Keratinocyte (primary cell): ENCODE measurements around the gene CLDN10. TPM values are rescaled to one million over a fixed set of nuclear protein-coding genes. Genes with fewer than 3 reads are reported as not detected.

Experiments
- DNase-seq: peaks from one replicate; pipeline ENCODE4 v3.0.0-alpha.2; 2011; ENCODE audit warnings: low read depth, missing footprints, low spot score
- FAIRE-seq: peaks from 2 replicates; lab custom pipeline; 2011; peaks lifted over from hg19 to GRCh38; lab: Jason Lieb, UNC
- H2AFZ ChIP-seq: 2 replicates; pipeline ENCODE4 v1.6.0; 2012; ENCODE audit warnings: low read length, control low read depth, inconsistent platforms; ENCODE audit not compliant: control insufficient read depth
- H3K27ac ChIP-seq: 2 replicates; pipeline ENCODE4 v1.5.1; 2011; ENCODE audit warnings: low read length; ENCODE audit not compliant: control insufficient read depth, insufficient read depth
- H3K27me3 ChIP-seq: 3 replicates; pipeline ENCODE4 v1.6.0; 2011; ENCODE audit warnings: low read length; ENCODE audit not compliant: control insufficient read depth, insufficient read depth; ENCODE audit errors: extremely low read depth
- H3K36me3 ChIP-seq, 2 experiments: 2 replicates in 1 of 2; 3 replicates in 1 of 2; pipeline ENCODE4 v1.5.1; 2011; ENCODE audit warnings: low read length in 2 of 2, mild to moderate bottlenecking in 1 of 2; ENCODE audit not compliant: control insufficient read depth in 2 of 2, insufficient read depth in 2 of 2; ENCODE audit errors: extremely low read depth in 1 of 2
- H3K4me1 ChIP-seq: 3 replicates; pipeline ENCODE4 v1.5.1; 2011; ENCODE audit warnings: low read length; ENCODE audit not compliant: control insufficient read depth, insufficient read depth; ENCODE audit errors: extremely low read depth
- H3K4me2 ChIP-seq: 3 replicates; pipeline ENCODE4 v1.6.0; 2011; ENCODE audit warnings: low read depth, low read length; ENCODE audit not compliant: control insufficient read depth, insufficient read depth; ENCODE audit errors: extremely low read depth
- H3K4me3 ChIP-seq, 3 experiments: fragments of 200-600 bp in 1 of 3; sonication (generic) in 1 of 3; 2 replicates in 2 of 3; 3 replicates in 1 of 3; pipeline ENCODE4 v1.5.1; 2011 to 2016; ENCODE audit warnings: low read length in 3 of 3, mild to moderate bottlenecking in 3 of 3, control low read depth in 2 of 3, inconsistent platforms in 1 of 3, low read depth in 1 of 3, mixed read lengths in 1 of 3, mixed run types in 1 of 3, moderate library complexity in 1 of 3; ENCODE audit not compliant: control insufficient read depth in 2 of 3, insufficient read depth in 2 of 3; ENCODE audit errors: extremely low read depth in 1 of 3
- H3K79me2 ChIP-seq: 2 replicates; pipeline ENCODE4 v1.6.0; 2012; ENCODE audit warnings: low read length; ENCODE audit not compliant: control insufficient read depth, insufficient read depth
- H3K9ac ChIP-seq: 3 replicates; pipeline ENCODE4 v1.6.0; 2011; ENCODE audit warnings: low read length; ENCODE audit not compliant: control insufficient read depth, insufficient read depth; ENCODE audit errors: extremely low read depth
- H3K9me1 ChIP-seq: 3 replicates; pipeline ENCODE4 v1.6.0; 2011; ENCODE audit warnings: low read length; ENCODE audit not compliant: control insufficient read depth, insufficient read depth; ENCODE audit errors: extremely low read depth
- H3K9me3 ChIP-seq: 2 replicates; pipeline ENCODE4 v1.5.1; 2012; ENCODE audit warnings: low read depth, low read length; ENCODE audit not compliant: control insufficient read depth
- H4K20me1 ChIP-seq: 3 replicates; pipeline ENCODE4 v1.6.0; 2011; ENCODE audit warnings: low read length; ENCODE audit not compliant: control insufficient read depth, insufficient read depth; ENCODE audit errors: extremely low read depth
- EZH2 ChIP-seq: IDR thresholded peaks from one replicate; pipeline ENCODE4 v1.6.1; 2012; ENCODE audit warnings: inconsistent platforms, mild to moderate bottlenecking, low read length, moderate library complexity
- dilution Hi-C: fragments of 300-500 bp; cut with MboI; formaldehyde crosslinking; loops from one replicate; pipeline ENCODE4 v1.7.0; 2020; ENCODE audit warnings: low sequenced_read_pairs; ENCODE audit not compliant: extremely low pct_ligation_motif_present
- polyA plus RNA-seq, 5 experiments: library from polyadenylated mRNA; depleted of rRNA in 3 of 5; stranded (reverse) in 3 of 5; stranded (forward) in 1 of 5; unstranded in 1 of 5; fragments of >200 nt; gene quantifications; 1 replicate in 1 of 5; 2 replicates in 3 of 5; 3 replicates in 1 of 5; pipeline versions ENCODE4 v1.2.1 to v1.2.3, GENCODE V29; 2011 to 2012; ENCODE audit warnings: missing spikeins in 2 of 5, low read depth in 1 of 5, low replicate concordance in 1 of 5
- TF ChIP-seq, protein P1 (sequence below), 3 experiments: IDR thresholded peaks in 1 of 3; conservative IDR thresholded peaks in 1 of 3; optimal IDR thresholded peaks in 1 of 3; 2 replicates in 2 of 3; 3 replicates in 1 of 3; pipeline versions ENCODE3 to v1.5.1; 2011; ENCODE audit warnings: low read length in 3 of 3, mild to moderate bottlenecking in 3 of 3, moderate library complexity in 2 of 3, control low read depth in 1 of 3, inconsistent platforms in 1 of 3; ENCODE audit not compliant: insufficient read depth in 2 of 3; ENCODE audit errors: extremely low read depth in 1 of 3

Gene CLDN10
- polyA plus RNA-seq, 1 donor (not counting 4 experiments of a cell fraction or from before 2014, with no cell fraction given): not detected

DNA sequence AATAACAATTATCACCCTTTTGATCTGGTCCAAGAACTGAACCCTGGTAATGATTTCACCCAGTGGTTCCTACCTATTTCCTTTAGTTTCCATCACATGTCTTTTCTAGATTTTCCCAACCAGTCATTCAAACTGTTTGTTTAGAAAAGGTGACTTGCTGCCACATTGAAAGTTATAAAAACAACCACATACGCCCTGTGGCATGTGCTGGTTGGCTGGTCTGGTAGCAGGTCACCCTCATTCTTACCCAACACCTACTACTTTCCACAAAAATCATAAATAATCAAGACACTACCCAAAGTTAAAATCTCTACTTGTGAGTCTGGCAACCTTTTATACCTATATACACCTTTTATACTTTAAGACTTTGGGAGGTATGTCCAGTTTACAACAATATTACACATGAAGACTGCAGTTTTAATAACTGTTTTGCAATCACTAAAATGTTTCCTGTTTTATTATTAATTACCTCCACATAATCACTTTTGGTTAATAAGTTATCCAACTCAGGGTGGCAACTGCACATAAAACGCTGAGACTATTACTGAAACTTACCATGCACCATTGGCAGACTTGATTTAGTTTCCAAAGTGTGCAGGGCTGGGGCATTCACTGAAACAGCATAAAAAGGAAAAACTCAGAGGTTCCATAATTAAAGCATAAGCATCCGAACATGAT lies 53.1 kb downstream of the CLDN10 start:
- Histone ChIP-seq H3K4me2 (no peak overlapping the region), H3K9me3 (no peaks in the 10 kb centered on the region), H3K9me1 (peaks cover 3% of the 10 kb centered on the region), H3K4me1 (peaks cover 9% of the 10 kb centered on the region), H3K36me3 (no peaks in the 10 kb centered on the region), H3K9ac (no peak overlapping the region), H3K27me3 (peaks cover 4% of the 10 kb centered on the region), H3K27ac (no peak overlapping the region), H3K4me3 (no peak overlapping the region), H4K20me1 (no peaks in the 10 kb centered on the region), H3K79me2 (no peaks in the 10 kb centered on the region), H2AFZ (no peak overlapping the region)
- no peak for DNase-seq
- dilution Hi-C loops: no loop called here
- FAIRE-seq: no peak
- TF ChIP-seq, protein P1, sequence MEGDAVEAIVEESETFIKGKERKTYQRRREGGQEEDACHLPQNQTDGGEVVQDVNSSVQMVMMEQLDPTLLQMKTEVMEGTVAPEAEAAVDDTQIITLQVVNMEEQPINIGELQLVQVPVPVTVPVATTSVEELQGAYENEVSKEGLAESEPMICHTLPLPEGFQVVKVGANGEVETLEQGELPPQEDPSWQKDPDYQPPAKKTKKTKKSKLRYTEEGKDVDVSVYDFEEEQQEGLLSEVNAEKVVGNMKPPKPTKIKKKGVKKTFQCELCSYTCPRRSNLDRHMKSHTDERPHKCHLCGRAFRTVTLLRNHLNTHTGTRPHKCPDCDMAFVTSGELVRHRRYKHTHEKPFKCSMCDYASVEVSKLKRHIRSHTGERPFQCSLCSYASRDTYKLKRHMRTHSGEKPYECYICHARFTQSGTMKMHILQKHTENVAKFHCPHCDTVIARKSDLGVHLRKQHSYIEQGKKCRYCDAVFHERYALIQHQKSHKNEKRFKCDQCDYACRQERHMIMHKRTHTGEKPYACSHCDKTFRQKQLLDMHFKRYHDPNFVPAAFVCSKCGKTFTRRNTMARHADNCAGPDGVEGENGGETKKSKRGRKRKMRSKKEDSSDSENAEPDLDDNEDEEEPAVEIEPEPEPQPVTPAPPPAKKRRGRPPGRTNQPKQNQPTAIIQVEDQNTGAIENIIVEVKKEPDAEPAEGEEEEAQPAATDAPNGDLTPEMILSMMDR (optimal IDR thresholded peaks at IDR 0.05 in 1 of 3, IDR thresholded peaks at IDR 0.05 in 1 of 3, conservative IDR thresholded peaks at IDR 0.05 in 1 of 3; ENCODE audit: extremely low read depth in 1 of 3, insufficient read depth in 2 of 3, low read length in 3 of 3): no peak
- no peak for TF ChIP-seq EZH2

DNA sequence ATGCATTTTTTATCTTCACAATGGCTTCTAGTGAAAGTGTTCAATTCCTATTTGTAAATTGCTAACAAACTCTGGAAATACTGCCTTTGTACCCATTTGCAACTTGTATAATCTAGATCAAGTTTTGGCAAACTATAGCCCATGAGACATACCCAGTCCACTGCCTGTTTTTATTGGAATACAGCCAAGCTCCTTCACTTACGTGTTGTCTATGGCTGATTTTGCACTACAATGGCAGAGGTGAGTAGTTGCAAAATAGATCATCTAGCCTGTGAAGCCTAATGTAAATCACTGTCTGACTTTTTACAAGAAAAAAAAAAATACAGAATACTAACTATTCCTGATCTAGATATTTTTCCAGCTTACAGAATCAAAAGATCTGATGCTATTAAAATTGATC lies 54.8 kb downstream of the CLDN10 start:
- H3K36me3 ChIP-seq: no peaks in the 10 kb centered on the region
- no peak for TF ChIP-seq EZH2
- TF ChIP-seq, protein P1 (optimal IDR thresholded peaks at IDR 0.05 in 1 of 3, IDR thresholded peaks at IDR 0.05 in 1 of 3, conservative IDR thresholded peaks at IDR 0.05 in 1 of 3; ENCODE audit: extremely low read depth in 1 of 3, insufficient read depth in 2 of 3, low read length in 3 of 3): no peak
- H2AFZ ChIP-seq: no peak overlapping the region
- no peak for DNase-seq
- no peak overlapping the region for H3K9ac ChIP-seq
- H3K79me2 ChIP-seq: no peaks in the 10 kb centered on the region
- no peak overlapping the region for H3K4me2 ChIP-seq
- H3K9me3 ChIP-seq: no peaks in the 10 kb centered on the region
- no peak overlapping the region for H3K4me3 ChIP-seq
- H3K27ac ChIP-seq: no peak overlapping the region
- FAIRE-seq: peak; percentile 44
- peaks cover 4% of the 10 kb centered on the region for H3K27me3 ChIP-seq
- H3K9me1 ChIP-seq: peaks cover 3% of the 10 kb centered on the region
- dilution Hi-C loops: no loop called here
- no peaks in the 10 kb centered on the region for H4K20me1 ChIP-seq
- peaks cover 9% of the 10 kb centered on the region for H3K4me1 ChIP-seq
